GM13976 (cell line): ENCODE data around the gene FOXP1.

Experiments
- DNase-seq: peaks from one replicate; pipeline ENCODE4 v3.0.0; 2012; ENCODE audit warnings: low spot score
- in situ Hi-C: fragments of 300-500 bp; cut with MboI; formaldehyde crosslinking; loops from one replicate; pipeline ENCODE4 v1.12.0; 2022; ENCODE audit warnings: low sequenced_read_pairs, mixed read lengths, inconsistent platforms; ENCODE audit not compliant: unreplicated experiment
- TF ChIP-seq, protein P1 (sequence below): IDR thresholded peaks from 2 replicates; pipeline ENCODE4 v1.5.1; 2012; ENCODE audit warnings: borderline replicate concordance, mild to moderate bottlenecking; ENCODE audit not compliant: insufficient read depth; ENCODE audit errors: extremely low read depth, missing control alignments, control extremely low read depth

Gene FOXP1

DNA sequence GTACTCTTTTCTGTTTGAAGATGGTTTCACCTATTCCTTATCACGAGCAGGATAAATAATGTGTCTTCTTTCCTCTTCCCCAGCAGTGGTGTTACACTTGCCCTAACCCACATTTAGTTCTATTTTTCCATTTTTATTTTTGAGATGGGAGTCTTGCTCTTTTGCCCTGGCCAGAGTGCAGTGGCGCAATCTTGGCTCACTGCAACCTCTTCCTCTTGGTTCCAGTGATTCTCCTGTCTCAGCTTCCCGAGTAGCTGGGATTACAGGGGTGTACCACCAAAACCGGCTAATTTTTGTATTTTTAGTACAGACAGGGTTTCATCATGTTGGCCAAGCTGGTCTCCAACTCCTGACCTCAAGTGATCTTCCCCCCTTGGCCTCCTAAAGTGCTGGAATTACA, 372.4 kb downstream of the FOXP1 start:
- TF ChIP-seq, protein P1, sequence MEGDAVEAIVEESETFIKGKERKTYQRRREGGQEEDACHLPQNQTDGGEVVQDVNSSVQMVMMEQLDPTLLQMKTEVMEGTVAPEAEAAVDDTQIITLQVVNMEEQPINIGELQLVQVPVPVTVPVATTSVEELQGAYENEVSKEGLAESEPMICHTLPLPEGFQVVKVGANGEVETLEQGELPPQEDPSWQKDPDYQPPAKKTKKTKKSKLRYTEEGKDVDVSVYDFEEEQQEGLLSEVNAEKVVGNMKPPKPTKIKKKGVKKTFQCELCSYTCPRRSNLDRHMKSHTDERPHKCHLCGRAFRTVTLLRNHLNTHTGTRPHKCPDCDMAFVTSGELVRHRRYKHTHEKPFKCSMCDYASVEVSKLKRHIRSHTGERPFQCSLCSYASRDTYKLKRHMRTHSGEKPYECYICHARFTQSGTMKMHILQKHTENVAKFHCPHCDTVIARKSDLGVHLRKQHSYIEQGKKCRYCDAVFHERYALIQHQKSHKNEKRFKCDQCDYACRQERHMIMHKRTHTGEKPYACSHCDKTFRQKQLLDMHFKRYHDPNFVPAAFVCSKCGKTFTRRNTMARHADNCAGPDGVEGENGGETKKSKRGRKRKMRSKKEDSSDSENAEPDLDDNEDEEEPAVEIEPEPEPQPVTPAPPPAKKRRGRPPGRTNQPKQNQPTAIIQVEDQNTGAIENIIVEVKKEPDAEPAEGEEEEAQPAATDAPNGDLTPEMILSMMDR = no peak
- in situ Hi-C loops = no loop called here
- DNase-seq = no peak

DNA sequence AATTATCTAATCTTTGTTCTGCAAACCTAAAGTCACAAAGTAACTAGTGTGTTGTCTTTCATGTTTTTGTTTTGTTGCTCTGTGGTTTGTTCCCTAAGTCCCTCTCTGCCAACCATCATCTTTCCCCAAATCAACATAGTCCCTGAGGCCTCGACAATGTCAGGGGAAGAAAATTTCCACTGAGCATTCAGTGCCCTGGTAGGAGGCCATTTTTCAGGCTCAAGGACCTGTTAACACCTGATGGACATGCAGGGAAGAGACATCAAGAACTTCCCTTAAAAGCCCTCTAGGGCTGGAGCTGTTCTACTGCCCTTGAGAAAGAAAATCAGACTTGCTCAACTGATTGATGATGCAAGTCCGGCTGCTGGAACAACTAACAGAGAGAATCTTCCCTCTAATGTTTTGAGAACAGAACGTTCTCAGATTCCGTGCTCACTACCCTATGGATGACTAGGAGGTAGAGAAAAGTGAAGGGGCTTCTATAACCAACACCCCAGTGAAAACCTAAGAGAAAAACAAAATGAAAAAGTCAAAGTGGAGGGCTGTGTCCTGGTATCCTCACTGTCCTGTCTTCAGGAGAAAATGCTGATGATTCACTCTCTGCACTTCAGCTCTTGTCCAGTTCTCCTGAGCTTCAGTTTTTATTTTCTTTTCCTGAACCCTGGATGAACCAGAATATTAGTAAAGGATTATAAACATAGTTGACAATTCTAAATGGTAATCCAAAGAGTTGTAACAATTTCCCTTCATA, 373.1 kb downstream of the FOXP1 start:
- no peak for DNase-seq
- in situ Hi-C loops = no loop called here
- TF ChIP-seq, protein P1 = no peak

DNA sequence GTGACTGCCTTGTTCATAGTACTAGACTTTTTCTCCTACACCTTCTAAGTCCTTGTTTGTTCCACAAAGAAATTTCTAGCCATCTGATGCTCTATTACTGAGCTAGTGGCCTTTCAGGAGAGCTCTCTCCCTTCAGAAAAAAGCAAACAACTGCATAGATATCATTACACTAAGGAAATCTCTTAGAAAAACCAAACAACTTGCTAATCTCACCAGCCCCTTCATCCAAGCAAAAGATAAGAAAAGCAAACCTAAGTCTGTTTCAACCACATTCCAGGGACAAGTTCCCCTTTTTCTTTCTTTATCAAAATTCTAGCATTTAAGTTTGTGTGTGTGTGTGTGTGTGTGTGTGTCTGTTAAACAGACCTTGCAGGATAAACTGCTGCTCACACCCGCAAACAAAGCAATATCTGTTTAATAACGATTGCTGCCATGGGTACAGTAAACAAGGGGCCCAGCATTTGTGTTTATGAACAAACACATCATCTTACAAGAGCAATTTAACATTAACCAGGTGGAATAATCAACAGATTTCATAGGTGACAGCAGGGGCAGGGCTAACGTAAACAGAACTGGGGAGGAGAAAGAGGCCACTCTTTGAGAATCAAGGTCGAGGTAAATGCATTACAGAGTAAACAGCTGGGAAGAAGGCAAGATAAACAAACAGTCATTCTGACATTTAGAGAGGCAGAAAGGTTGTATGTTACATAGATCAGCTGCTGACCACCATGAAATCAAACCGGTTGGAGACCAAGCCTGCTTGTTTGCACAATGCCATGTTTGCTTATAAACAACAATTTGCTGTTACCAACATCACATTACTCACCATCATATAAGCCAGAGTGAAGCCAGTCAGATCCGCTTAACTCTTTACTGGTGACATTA, 375.1 kb downstream of the FOXP1 start:
- no peak for DNase-seq
- in situ Hi-C loops = no loop called here
- TF ChIP-seq, protein P1 = no peak

- TF ChIP-seq, protein P1 = no peak
- DNase-seq = no peak
- in situ Hi-C loops = no loop called here
Observed at GRCh38 chr3:71207632-71208031, 375.9 kb downstream of the FOXP1 start.

DNA sequence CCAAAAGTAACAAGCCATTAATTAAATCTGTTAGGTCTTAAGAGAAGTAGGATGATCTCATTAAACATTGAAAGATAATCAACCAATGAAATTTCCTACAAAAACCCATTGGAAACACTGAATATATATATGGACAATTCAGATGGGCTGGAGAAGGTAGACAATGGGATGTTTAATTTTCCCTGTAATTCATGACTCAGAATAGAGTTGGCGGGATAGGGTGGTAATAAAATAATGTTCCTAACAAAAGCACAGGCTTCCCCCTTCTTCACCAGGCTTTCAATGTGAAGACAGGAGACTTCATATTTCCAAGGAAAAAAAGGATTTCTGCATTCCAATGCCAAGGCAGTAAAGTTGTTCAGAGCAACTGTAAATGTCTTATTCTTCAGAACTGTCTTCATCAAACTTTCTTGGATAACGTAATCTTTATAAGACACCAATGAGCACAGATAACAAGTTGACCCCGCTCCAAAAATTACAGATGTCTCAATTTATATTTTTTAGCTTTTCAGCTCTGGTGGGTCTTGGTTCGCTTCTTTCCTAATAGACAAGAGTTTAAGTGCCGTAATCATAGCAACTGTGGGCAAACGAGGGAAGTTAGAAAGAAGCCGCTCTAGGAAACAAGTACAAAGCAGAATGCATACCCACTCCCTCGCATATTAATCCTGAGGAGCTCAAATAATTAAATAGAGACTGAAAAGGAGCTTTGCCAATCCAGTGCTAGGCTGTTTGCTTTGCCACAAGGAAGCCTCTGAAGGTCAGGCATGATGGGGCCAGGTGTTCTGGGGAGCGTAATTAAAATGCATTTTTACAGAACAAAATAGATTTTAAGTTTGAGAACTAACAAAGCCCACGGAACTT, 377.0 kb downstream of the FOXP1 start:
- no peak for DNase-seq
- TF ChIP-seq, protein P1 = no peak
- in situ Hi-C loops = no loop called here

GRCh38 chr3:71203727-71204488, 379.6 kb downstream of the FOXP1 start:
- TF ChIP-seq, protein P1 = no peak
- in situ Hi-C loops = no loop called here
- no peak for DNase-seq
